GM23338 (cell line): Measurements from ENCODE around the gene ST7L. TPM values are rescaled to one million over a fixed set of nuclear protein-coding genes. Genes with fewer than 3 reads are reported as not detected.

Experiments used
- ATAC-seq: fragments of 200-7000 bp; cut with Tn5 transposase; 3 replicates; pipeline ENCODE4 v1.9.1; 2020
- DNase-seq: peaks from one replicate; pipeline ENCODE4 v3.0.0-alpha.2; 2015; ENCODE audit warnings: low spot score
- H2AFZ ChIP-seq: fragments of 200-600 bp; sonication (generic); 2 replicates; pipeline ENCODE4 v1.8.0; 2016; ENCODE audit warnings: antibody characterized with exemption, mild to moderate bottlenecking, moderate library complexity
- H3F3A ChIP-seq: fragments of 200-600 bp; sonication (generic); replicated peaks from 2 replicates; pipeline ENCODE4 v1.8.0; 2017; ENCODE audit warnings: antibody characterized with exemption, mixed run types, low read depth
- H3K27ac ChIP-seq: fragments of 200-600 bp; sonication (generic); 2 replicates; pipeline ENCODE4 v1.6.1; 2016; ENCODE audit warnings: low read depth
- H3K27me3 ChIP-seq: fragments of 200-600 bp; sonication (generic); 2 replicates; pipeline ENCODE4 v1.8.0; 2016; ENCODE audit warnings: mild to moderate bottlenecking, mixed run types, moderate library complexity; ENCODE audit not compliant: insufficient read depth
- H3K36me3 ChIP-seq: fragments of 200-600 bp; sonication (generic); 2 replicates; pipeline ENCODE4 v1.8.0; 2016; ENCODE audit warnings: mild to moderate bottlenecking; ENCODE audit not compliant: insufficient read depth
- H3K4me1 ChIP-seq: fragments of 200-600 bp; sonication (generic); 2 replicates; pipeline ENCODE4 v1.8.0; 2016; ENCODE audit warnings: mild to moderate bottlenecking, moderate library complexity; ENCODE audit not compliant: insufficient read depth
- H3K4me2 ChIP-seq: fragments of 200-600 bp; sonication (generic); 2 replicates; pipeline ENCODE4 v1.7.1; 2017; ENCODE audit warnings: mixed run types
- H3K4me3 ChIP-seq: fragments of 200-600 bp; sonication (generic); 2 replicates; pipeline ENCODE4 v1.6.1; 2016; ENCODE audit warnings: mixed run types
- H3K79me2 ChIP-seq: fragments of 200-600 bp; sonication (generic); replicated peaks from 2 replicates; pipeline ENCODE4 v1.8.0; 2017; ENCODE audit warnings: mild to moderate bottlenecking; ENCODE audit not compliant: insufficient read depth
- H3K9me2 ChIP-seq: fragments of 200-600 bp; sonication (generic); 2 replicates; pipeline ENCODE4 v1.8.0; 2017; ENCODE audit not compliant: insufficient read depth
- H4K20me1 ChIP-seq: fragments of 200-600 bp; sonication (generic); replicated peaks from 2 replicates; pipeline ENCODE4 v1.8.0; 2017; ENCODE audit warnings: mild to moderate bottlenecking; ENCODE audit not compliant: insufficient read depth
- H3K27ac Mint-ChIP-seq: 2 replicates; pipeline ENCODE4 v1.8.0; 2020; ENCODE audit warnings: inconsistent platforms, mild to moderate bottlenecking, moderate library complexity, mixed read lengths
- H3K27me3 Mint-ChIP-seq: 3 replicates; pipeline ENCODE4 v1.8.0; 2022; ENCODE audit warnings: low read depth, mild to moderate bottlenecking, moderate library complexity, mixed read lengths, inconsistent platforms; ENCODE audit not compliant: insufficient read depth, poor library complexity
- H3K36me3 Mint-ChIP-seq: 3 replicates; pipeline ENCODE4 v1.8.0; 2021; ENCODE audit warnings: low read depth, mild to moderate bottlenecking, inconsistent platforms, moderate library complexity, mixed read lengths
- H3K4me1 Mint-ChIP-seq: 3 replicates; pipeline ENCODE4 v1.8.0; 2020; ENCODE audit warnings: mild to moderate bottlenecking, inconsistent platforms, mixed read lengths
- H3K4me3 Mint-ChIP-seq: 3 replicates; pipeline ENCODE4 v1.8.0; 2021; ENCODE audit warnings: moderate library complexity, mild to moderate bottlenecking, inconsistent platforms, mixed read lengths
- H3K9me3 Mint-ChIP-seq: 3 replicates; pipeline ENCODE4 v1.8.0; 2020; ENCODE audit warnings: moderate library complexity, mild to moderate bottlenecking, inconsistent platforms, mixed read lengths
- EZH2 ChIP-seq: fragments of 200-600 bp; sonication (generic); IDR thresholded peaks from one replicate; pipeline ENCODE4 v1.8.0; 2017; ENCODE audit warnings: antibody characterized with exemption, mild to moderate bottlenecking, low read depth; ENCODE audit not compliant: unreplicated experiment
- EZH2phosphoT487 ChIP-seq: fragments of 200-600 bp; sonication (generic); IDR thresholded peaks from one replicate; pipeline ENCODE4 v1.8.1; 2018; ENCODE audit warnings: antibody characterized with exemption; ENCODE audit not compliant: unreplicated experiment
- JUNB ChIP-seq: IDR thresholded peaks from one replicate; pipeline ENCODE4 v1.6.1; 2016; ENCODE audit warnings: antibody characterized with exemption; ENCODE audit not compliant: unreplicated experiment
- NANOG ChIP-seq: IDR thresholded peaks from 2 replicates; pipeline ENCODE4 v1.6.1; 2016; ENCODE audit warnings: antibody characterized with exemption, borderline replicate concordance
- POLR2AphosphoS5 ChIP-seq: IDR thresholded peaks from 2 replicates; pipeline ENCODE4 v1.6.1; 2016; ENCODE audit warnings: antibody characterized with exemption, low read depth
- STAT1 ChIP-seq: IDR thresholded peaks from one replicate; pipeline ENCODE4 v1.6.1; 2016; ENCODE audit warnings: antibody characterized with exemption; ENCODE audit not compliant: unreplicated experiment
- ZNF114 ChIP-seq: fragments of 250-450 bp; sonication (Bioruptor Pico); IDR thresholded peaks from 2 replicates; pipeline ENCODE4 v1.5.0; 2020; ENCODE audit warnings: mild to moderate bottlenecking, moderate library complexity
- ZNF331 ChIP-seq: fragments of 250-450 bp; sonication (Bioruptor Pico); IDR thresholded peaks from 2 replicates; pipeline ENCODE4 v1.5.0; 2020; ENCODE audit warnings: low read depth, mild to moderate bottlenecking, moderate library complexity
- polyA plus RNA-seq: library from polyadenylated mRNA; unstranded; fragments of >200 nt; fragmentation: Nextera tagmentation; extraction: Ambion mirVana; gene quantifications from 2 replicates; pipeline ENCODE4 v1.2.1, GENCODE V29; 2016
- total RNA-seq: library from RNA; depleted of rRNA; stranded (reverse); fragments of >200 nt; shearing (Covaris generic); gene quantifications from 2 replicates; pipeline ENCODE4 v1.2.3, GENCODE V29; 2014
- TF ChIP-seq, protein P1 (sequence below): IDR thresholded peaks from 2 replicates; pipeline ENCODE4 v1.6.1; 2016; ENCODE audit warnings: antibody characterized with exemption
- TF ChIP-seq, protein P2 (sequence below): fragments of 250-450 bp; sonication (Bioruptor Pico); IDR thresholded peaks from 2 replicates; pipeline ENCODE4 v1.5.0; 2020; ENCODE audit warnings: mild to moderate bottlenecking, moderate library complexity
- TF ChIP-seq, protein P3 (sequence below), 2 experiments: fragments of 200-600 bp in 1 of 2; sonication (generic) in 1 of 2; conservative IDR thresholded peaks; 2 replicates each; pipeline versions ENCODE4 v1.5.1 to v1.6.1; 2016 to 2017; ENCODE audit warnings: antibody characterized with exemption in 2 of 2, low read depth in 2 of 2, mild to moderate bottlenecking in 2 of 2, moderate library complexity in 1 of 2

ST7L gene
- total and polyA plus RNA-seq, 2 experiments from 2014 or later, result 18.2 to 21.0 TPM

DNA sequence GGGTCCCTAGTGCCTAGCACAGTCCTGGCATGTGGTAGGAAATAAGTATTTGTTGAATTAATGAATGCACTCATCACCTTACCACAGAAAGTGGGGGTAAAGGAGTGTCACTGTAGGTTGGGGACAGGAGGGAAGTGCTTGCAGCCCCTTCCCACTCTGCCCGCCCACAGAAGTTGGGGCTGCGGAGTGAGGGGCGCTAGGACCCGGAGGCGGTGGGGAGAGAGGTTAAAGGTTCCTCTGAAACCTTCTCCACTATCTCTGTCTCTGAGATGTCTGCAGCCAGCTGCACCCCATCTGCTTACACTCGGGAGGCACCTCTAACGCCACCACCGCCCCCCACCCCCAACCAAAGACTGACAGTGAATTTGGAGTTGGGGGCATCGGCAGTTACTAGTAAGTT, 111.6 kb downstream of the ST7L start:
- Mint-ChIP-seq H3K4me1 (peaks cover 54% of the 10 kb centered on the region), H3K27ac (no peak overlapping the region), H3K4me3 (peak overlapping the region; percentile 84), H3K9me3 (no peaks in the 10 kb centered on the region; the same call in 1 of the 3 replicates), H3K27me3 (peaks cover 74% of the 10 kb centered on the region), H3K36me3 (no peaks in the 10 kb centered on the region; the same call in 2 of the 3 replicates)
- Histone ChIP-seq H3K4me1 (peaks cover 50% of the 10 kb centered on the region), H3K36me3 (no peaks in the 10 kb centered on the region), H3K27ac (no peak overlapping the region), H3F3A (peaks cover 7% of the 10 kb centered on the region; the same call in 1 of the 2 replicates), H3K4me2 (peak overlapping the region; percentile 99), H4K20me1 (peaks cover 10% of the 10 kb centered on the region; the same call in 1 of the 2 replicates), H2AFZ (peak overlapping the region; percentile 100), H3K4me3 (peak overlapping the region; percentile 92), H3K27me3 (peaks cover 99% of the 10 kb centered on the region), H3K9me2 (no peaks in the 10 kb centered on the region), H3K79me2 (no peaks in the 10 kb centered on the region)
- DNase-seq, result peak; percentile 60
- TF ChIP-seq, protein P1, sequence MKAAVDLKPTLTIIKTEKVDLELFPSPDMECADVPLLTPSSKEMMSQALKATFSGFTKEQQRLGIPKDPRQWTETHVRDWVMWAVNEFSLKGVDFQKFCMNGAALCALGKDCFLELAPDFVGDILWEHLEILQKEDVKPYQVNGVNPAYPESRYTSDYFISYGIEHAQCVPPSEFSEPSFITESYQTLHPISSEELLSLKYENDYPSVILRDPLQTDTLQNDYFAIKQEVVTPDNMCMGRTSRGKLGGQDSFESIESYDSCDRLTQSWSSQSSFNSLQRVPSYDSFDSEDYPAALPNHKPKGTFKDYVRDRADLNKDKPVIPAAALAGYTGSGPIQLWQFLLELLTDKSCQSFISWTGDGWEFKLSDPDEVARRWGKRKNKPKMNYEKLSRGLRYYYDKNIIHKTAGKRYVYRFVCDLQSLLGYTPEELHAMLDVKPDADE, result no peak
- ATAC-seq, result peak; percentile 10

DNA sequence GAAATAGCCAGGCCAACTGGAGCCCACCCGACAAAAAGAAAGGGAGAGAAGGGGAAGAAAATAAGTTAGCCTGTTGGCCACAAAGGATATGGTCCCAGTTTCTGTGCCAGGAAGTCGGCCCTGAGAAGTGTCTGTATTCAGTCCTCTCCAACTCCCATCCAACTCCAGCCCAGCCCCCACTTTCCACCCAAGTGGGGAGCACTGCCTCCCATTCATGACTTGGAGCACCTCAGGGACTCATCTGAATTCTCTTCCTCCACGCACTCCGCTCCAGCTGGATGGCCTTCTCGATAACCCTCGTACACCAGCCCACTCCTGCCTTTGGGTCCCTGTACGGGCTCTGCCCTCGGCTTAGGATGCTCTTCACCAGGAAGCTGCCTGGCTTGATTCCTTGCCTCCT, 112.2 kb downstream of the ST7L start:
- Mint-ChIP-seq H3K4me3 (no peak overlapping the region), H3K9me3 (no peaks in the 10 kb centered on the region; the same call in 1 of the 3 replicates), H3K27me3 (peaks cover 75% of the 10 kb centered on the region), H3K36me3 (no peaks in the 10 kb centered on the region; the same call in 2 of the 3 replicates), H3K27ac (no peak overlapping the region), H3K4me1 (peaks cover 53% of the 10 kb centered on the region)
- H3K27me3 ChIP-seq, result peaks cover 99% of the 10 kb centered on the region
- peaks cover 46% of the 10 kb centered on the region for H3K4me1 ChIP-seq
- ATAC-seq, result no peak
- peaks cover 7% of the 10 kb centered on the region; the same call in 1 of the 2 replicates for H3F3A ChIP-seq
- H2AFZ ChIP-seq, result no peak overlapping the region
- H3K9me2 ChIP-seq, result no peaks in the 10 kb centered on the region
- no peaks in the 10 kb centered on the region for H3K79me2 ChIP-seq
- peak overlapping the region; percentile 92; the same call in 1 of the 2 replicates for H3K4me3 ChIP-seq
- H3K27ac ChIP-seq, result no peak overlapping the region
- no peak for DNase-seq
- peaks cover 8% of the 10 kb centered on the region for H4K20me1 ChIP-seq
- peak overlapping the region; percentile 99; the same call in 1 of the 2 replicates for H3K4me2 ChIP-seq
- no peaks in the 10 kb centered on the region for H3K36me3 ChIP-seq
- TF ChIP-seq, protein P2, sequence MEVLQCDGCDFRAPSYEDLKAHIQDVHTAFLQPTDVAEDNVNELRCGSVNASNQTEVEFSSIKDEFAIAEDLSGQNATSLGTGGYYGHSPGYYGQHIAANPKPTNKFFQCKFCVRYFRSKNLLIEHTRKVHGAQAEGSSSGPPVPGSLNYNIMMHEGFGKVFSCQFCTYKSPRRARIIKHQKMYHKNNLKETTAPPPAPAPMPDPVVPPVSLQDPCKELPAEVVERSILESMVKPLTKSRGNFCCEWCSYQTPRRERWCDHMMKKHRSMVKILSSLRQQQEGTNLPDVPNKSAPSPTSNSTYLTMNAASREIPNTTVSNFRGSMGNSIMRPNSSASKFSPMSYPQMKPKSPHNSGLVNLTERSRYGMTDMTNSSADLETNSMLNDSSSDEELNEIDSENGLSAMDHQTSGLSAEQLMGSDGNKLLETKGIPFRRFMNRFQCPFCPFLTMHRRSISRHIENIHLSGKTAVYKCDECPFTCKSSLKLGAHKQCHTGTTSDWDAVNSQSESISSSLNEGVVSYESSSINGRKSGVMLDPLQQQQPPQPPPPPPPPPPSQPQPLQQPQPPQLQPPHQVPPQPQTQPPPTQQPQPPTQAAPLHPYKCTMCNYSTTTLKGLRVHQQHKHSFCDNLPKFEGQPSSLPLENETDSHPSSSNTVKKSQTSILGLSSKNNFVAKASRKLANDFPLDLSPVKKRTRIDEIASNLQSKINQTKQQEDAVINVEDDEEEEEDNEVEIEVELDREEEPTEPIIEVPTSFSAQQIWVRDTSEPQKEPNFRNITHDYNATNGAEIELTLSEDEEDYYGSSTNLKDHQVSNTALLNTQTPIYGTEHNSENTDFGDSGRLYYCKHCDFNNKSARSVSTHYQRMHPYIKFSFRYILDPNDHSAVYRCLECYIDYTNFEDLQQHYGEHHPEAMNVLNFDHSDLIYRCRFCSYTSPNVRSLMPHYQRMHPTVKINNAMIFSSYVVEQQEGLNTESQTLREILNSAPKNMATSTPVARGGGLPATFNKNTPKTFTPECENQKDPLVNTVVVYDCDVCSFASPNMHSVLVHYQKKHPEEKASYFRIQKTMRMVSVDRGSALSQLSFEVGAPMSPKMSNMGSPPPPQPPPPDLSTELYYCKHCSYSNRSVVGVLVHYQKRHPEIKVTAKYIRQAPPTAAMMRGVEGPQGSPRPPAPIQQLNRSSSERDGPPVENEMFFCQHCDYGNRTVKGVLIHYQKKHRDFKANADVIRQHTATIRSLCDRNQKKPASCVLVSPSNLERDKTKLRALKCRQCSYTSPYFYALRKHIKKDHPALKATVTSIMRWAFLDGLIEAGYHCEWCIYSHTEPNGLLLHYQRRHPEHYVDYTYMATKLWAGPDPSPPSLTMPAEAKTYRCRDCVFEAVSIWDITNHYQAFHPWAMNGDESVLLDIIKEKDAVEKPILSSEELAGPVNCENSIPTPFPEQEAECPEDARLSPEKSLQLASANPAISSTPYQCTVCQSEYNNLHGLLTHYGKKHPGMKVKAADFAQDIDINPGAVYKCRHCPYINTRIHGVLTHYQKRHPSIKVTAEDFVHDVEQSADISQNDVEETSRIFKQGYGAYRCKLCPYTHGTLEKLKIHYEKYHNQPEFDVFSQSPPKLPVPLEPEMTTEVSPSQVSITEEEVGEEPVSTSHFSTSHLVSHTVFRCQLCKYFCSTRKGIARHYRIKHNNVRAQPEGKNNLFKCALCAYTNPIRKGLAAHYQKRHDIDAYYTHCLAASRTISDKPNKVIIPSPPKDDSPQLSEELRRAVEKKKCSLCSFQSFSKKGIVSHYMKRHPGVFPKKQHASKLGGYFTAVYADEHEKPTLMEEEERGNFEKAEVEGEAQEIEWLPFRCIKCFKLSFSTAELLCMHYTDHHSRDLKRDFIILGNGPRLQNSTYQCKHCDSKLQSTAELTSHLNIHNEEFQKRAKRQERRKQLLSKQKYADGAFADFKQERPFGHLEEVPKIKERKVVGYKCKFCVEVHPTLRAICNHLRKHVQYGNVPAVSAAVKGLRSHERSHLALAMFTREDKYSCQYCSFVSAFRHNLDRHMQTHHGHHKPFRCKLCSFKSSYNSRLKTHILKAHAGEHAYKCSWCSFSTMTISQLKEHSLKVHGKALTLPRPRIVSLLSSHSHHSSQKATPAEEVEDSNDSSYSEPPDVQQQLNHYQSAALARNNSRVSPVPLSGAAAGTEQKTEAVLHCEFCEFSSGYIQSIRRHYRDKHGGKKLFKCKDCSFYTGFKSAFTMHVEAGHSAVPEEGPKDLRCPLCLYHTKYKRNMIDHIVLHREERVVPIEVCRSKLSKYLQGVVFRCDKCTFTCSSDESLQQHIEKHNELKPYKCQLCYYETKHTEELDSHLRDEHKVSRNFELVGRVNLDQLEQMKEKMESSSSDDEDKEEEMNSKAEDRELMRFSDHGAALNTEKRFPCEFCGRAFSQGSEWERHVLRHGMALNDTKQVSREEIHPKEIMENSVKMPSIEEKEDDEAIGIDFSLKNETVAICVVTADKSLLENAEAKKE (CRISPR knock-in tag), result no peak
- TF ChIP-seq, protein P1, result no peak
- no peak for TF ChIP-seq EZH2phosphoT487
- TF ChIP-seq, protein P3, sequence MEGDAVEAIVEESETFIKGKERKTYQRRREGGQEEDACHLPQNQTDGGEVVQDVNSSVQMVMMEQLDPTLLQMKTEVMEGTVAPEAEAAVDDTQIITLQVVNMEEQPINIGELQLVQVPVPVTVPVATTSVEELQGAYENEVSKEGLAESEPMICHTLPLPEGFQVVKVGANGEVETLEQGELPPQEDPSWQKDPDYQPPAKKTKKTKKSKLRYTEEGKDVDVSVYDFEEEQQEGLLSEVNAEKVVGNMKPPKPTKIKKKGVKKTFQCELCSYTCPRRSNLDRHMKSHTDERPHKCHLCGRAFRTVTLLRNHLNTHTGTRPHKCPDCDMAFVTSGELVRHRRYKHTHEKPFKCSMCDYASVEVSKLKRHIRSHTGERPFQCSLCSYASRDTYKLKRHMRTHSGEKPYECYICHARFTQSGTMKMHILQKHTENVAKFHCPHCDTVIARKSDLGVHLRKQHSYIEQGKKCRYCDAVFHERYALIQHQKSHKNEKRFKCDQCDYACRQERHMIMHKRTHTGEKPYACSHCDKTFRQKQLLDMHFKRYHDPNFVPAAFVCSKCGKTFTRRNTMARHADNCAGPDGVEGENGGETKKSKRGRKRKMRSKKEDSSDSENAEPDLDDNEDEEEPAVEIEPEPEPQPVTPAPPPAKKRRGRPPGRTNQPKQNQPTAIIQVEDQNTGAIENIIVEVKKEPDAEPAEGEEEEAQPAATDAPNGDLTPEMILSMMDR (conservative IDR thresholded peaks at IDR 0.05; ENCODE audit: low read depth in 2 of 2), result no peak
- no peak for TF ChIP-seq STAT1
- no peak for TF ChIP-seq NANOG
- TF ChIP-seq ZNF114 (CRISPR knock-in tag), result no peak
- TF ChIP-seq ZNF331 (CRISPR knock-in tag), result no peak
- TF ChIP-seq POLR2AphosphoS5, result no peak
- TF ChIP-seq JUNB, result no peak
- TF ChIP-seq EZH2, result no peak
